ENCODE data around the gene GDPD4.

Gene GDPD4

GRCh38 chr11:77203901-77204753, 97.4 kb downstream of the GDPD4 start:
- DNase-seq, result peak; percentile 44

- peak; percentile 42 for DNase-seq
Measured at GRCh38 chr11:77202941-77203900, 98.3 kb downstream of the GDPD4 start.

- DNase-seq, result peak; percentile 36
Measured at GRCh38 chr11:77201991-77202841, 99.3 kb downstream of the GDPD4 start.

GRCh38 chr11:77201370-77201769, 100.1 kb downstream of the GDPD4 start:
- DNase-seq, result no peak

GRCh38 chr11:77200351-77201268, 100.9 kb downstream of the GDPD4 start:
- peak; percentile 42 for DNase-seq

- no peak for DNase-seq
Measured at GRCh38 chr11:77199137-77199745, 102.2 kb downstream of the GDPD4 start.

GRCh38 chr11:77198440-77198849, 103.0 kb downstream of the GDPD4 start:
- DNase-seq, result no peak

GRCh38 chr11:77197626-77198320, 103.7 kb downstream of the GDPD4 start:
- no peak for DNase-seq

- DNase-seq, result no peak
Measured at GRCh38 chr11:77196961-77197360, 104.5 kb downstream of the GDPD4 start.

- DNase-seq, result no peak
Measured at GRCh38 chr11:77195071-77195755, 106.3 kb downstream of the GDPD4 start.

- no peak for DNase-seq
Measured at GRCh38 chr11:77193911-77194830, 107.3 kb downstream of the GDPD4 start.

GRCh38 chr11:77193167-77193566, 108.3 kb downstream of the GDPD4 start:
- DNase-seq, result no peak

GRCh38 chr11:77191823-77192495, 109.5 kb downstream of the GDPD4 start:
- peak; percentile 81 for DNase-seq

- no peak for DNase-seq
Measured at GRCh38 chr11:77191429-77191822, 110.1 kb downstream of the GDPD4 start.

- no peak for DNase-seq
Measured at GRCh38 chr11:77190331-77191075, 111.0 kb downstream of the GDPD4 start.

- DNase-seq, result no peak
Measured at GRCh38 chr11:77189588-77190210, 111.8 kb downstream of the GDPD4 start.
